HCT116 (cell line): ENCODE data around the gene FUOM.

Experiments
- JUND ChIP-seq: IDR thresholded peaks from 2 replicates; pipeline ENCODE4 v1.6.1; 2012
- POLR2A ChIP-seq: IDR thresholded peaks from 2 replicates; pipeline ENCODE4 v1.7.0; 2011; ENCODE audit warnings: borderline replicate concordance; ENCODE audit not compliant: insufficient read depth, insufficient read length; ENCODE audit errors: extremely low read depth
- POLR2AphosphoS5 ChIP-seq: IDR thresholded peaks from 2 replicates; pipeline ENCODE4 v1.6.1; 2011; ENCODE audit warnings: mild to moderate bottlenecking, low read depth, low read length, moderate library complexity
- SRF ChIP-seq: IDR thresholded peaks from 2 replicates; pipeline ENCODE4 v1.6.1; 2012; ENCODE audit warnings: low read depth
- TF ChIP-seq, protein P1 (sequence below), 3 experiments: fragments of 200-600 bp in 1 of 3; sonication (generic) in 1 of 3; IDR thresholded peaks in 2 of 3; conservative IDR thresholded peaks in 1 of 3; 2 replicates each; pipeline ENCODE4 v1.5.1; 2012 to 2017; ENCODE audit warnings: low read depth in 2 of 3, low read length in 2 of 3, antibody characterized with exemption in 1 of 3, borderline replicate concordance in 1 of 3, control low read depth in 1 of 3, mild to moderate bottlenecking in 1 of 3, mixed read lengths in 1 of 3, mixed run types in 1 of 3, moderate library complexity in 1 of 3; ENCODE audit not compliant: insufficient read depth in 1 of 3
- TF ChIP-seq, protein P2 (sequence below): IDR thresholded peaks from 2 replicates; pipeline ENCODE4 v1.6.1; 2012

DNA sequence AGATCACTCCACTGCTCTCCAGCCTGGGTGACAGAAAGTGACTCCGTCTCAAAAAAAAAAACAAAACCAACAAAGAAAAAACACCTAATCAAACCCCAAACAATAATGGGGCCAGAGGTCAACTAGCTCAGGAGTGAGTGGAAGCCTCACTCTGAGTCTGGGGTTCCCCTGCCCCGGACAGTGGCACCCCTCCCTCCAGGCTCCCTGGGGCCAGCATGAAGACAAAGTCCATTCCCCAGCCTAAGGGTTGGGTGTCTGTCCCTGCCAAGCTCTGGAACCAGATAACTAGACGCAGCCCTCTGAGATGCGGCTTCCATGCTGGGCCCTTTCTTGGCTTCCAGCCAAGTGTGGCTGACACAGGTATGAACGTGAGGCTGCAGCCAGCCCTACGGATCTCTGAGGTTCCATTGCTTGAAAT, 1.7 kb upstream of the FUOM start:
- no peak for TF ChIP-seq POLR2AphosphoS5
- TF ChIP-seq, protein P1, sequence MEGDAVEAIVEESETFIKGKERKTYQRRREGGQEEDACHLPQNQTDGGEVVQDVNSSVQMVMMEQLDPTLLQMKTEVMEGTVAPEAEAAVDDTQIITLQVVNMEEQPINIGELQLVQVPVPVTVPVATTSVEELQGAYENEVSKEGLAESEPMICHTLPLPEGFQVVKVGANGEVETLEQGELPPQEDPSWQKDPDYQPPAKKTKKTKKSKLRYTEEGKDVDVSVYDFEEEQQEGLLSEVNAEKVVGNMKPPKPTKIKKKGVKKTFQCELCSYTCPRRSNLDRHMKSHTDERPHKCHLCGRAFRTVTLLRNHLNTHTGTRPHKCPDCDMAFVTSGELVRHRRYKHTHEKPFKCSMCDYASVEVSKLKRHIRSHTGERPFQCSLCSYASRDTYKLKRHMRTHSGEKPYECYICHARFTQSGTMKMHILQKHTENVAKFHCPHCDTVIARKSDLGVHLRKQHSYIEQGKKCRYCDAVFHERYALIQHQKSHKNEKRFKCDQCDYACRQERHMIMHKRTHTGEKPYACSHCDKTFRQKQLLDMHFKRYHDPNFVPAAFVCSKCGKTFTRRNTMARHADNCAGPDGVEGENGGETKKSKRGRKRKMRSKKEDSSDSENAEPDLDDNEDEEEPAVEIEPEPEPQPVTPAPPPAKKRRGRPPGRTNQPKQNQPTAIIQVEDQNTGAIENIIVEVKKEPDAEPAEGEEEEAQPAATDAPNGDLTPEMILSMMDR (IDR thresholded peaks at IDR 0.05 in 2 of 3, conservative IDR thresholded peaks at IDR 0.05 in 1 of 3; ENCODE audit: borderline replicate concordance in 1 of 3, insufficient read depth in 1 of 3, low read depth in 2 of 3, low read length in 2 of 3): no peak
- TF ChIP-seq SRF: no peak
- TF ChIP-seq JUND: no peak
- TF ChIP-seq POLR2A: no peak
- TF ChIP-seq, protein P2, sequence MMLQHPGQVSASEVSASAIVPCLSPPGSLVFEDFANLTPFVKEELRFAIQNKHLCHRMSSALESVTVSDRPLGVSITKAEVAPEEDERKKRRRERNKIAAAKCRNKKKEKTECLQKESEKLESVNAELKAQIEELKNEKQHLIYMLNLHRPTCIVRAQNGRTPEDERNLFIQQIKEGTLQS: no peak
